Activated CD8-positive, alpha-beta T cell treated with anti-CD3 and anti-CD28 coated beads, Interleukin-2, amount 10 ng/mL, durations not matched to agents 7 days and 5 days (primary cell): ENCODE data around the gene SERP2. TPM values are rescaled to one million over a fixed set of nuclear protein-coding genes. Genes with fewer than 3 reads are reported as not detected.

Experiments
- ATAC-seq: fragments of 150-1000 bp; cut with Tn5 transposase; one replicate; pipeline ENCODE4 v1.10.0; 2021; ENCODE audit warnings: moderate library complexity
- CTCF ChIA-PET: fragments of 350-600 bp; sonication (Branson Sonifier 250); formaldehyde crosslinking; loops from one replicate; lab custom pipeline; 2021; ENCODE audit warnings: antibody characterized with exemption; lab: Charles Lee
- POLR2A ChIA-PET: fragments of 350-600 bp; sonication (Branson Sonifier 250); formaldehyde crosslinking; loops from one replicate; lab custom pipeline; 2021; ENCODE audit warnings: antibody characterized with exemption; lab: Charles Lee
- DNase-seq: peaks from one replicate; pipeline ENCODE4 v3.0.0-alpha.2; 2020
- H3K27ac Mint-ChIP-seq: one replicate; pipeline ENCODE4 v1.8.0; 2021; ENCODE audit warnings: mild to moderate bottlenecking, mixed read lengths
- H3K27me3 Mint-ChIP-seq: one replicate; pipeline ENCODE4 v1.8.0; 2021; ENCODE audit warnings: low read depth, mixed read lengths
- H3K36me3 Mint-ChIP-seq: one replicate; pipeline ENCODE4 v1.8.0; 2021; ENCODE audit warnings: low read depth, mixed read lengths
- H3K4me1 Mint-ChIP-seq: one replicate; pipeline ENCODE4 v1.8.0; 2021; ENCODE audit warnings: low read depth, mixed read lengths
- H3K4me3 Mint-ChIP-seq: one replicate; pipeline ENCODE4 v1.8.0; 2021; ENCODE audit warnings: mild to moderate bottlenecking, mixed read lengths
- H3K9me3 Mint-ChIP-seq: one replicate; pipeline ENCODE4 v1.8.0; 2022; ENCODE audit warnings: mixed read lengths; ENCODE audit not compliant: insufficient read depth
- total RNA-seq, 2 experiments: library from RNA; stranded (reverse); gene quantifications; one replicate each; pipeline ENCODE4 v1.2.3, GENCODE V29; 2021

SERP2 gene
- total RNA-seq, 2 experiments from 2014 or later: 0.31 to 0.50 TPM

DNA sequence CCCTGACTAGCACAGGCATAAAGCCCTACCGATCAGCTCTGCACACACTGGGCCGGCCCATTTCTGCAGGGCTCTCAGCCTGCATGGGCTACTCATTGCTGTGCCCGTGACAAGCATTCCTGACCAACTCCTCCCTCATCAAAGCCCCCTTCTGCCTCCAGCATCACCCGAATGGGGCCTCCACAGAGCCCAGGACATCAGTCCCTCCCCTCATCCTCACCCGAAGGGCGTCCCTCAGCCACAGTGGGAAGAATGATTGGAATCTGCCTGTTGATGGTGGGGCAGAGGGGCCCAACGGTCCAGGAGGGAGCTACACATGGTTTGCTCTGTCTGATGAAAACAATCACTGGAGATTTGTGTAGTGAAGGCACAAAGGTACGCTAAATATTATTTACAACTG is 43.8 kb downstream of the SERP2 start:
- POLR2A ChIA-PET: no interaction called here
- no peak overlapping the region for H3K27ac Mint-ChIP-seq
- H3K36me3 Mint-ChIP-seq: no peaks in the 10 kb centered on the region
- H3K27me3 Mint-ChIP-seq: peaks cover 8% of the 10 kb centered on the region
- CTCF ChIA-PET: no interaction called here
- DNase-seq: no peak
- H3K9me3 Mint-ChIP-seq: no peaks in the 10 kb centered on the region
- no peak overlapping the region for H3K4me3 Mint-ChIP-seq
- no peak for ATAC-seq
- H3K4me1 Mint-ChIP-seq: no peaks in the 10 kb centered on the region

DNA sequence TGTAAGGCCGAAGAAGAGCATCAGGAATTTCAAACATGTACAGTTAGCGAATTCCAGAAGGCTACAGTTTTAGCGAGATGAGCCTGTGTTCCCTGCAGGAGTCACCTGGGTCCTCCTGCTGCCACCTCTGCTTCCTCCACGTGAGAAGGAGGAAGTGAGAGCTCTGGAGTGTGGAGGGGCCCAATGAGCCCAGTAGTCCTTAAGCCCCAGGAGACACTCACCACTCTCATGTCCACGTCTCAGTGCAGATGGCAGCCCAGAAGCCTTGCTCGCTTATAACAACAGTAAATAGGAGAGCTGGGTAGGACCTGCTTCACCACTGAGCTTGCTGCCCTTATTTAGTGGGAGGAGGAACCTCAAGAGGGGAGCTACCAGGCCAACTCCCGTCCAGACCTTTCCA is 44.3 kb downstream of the SERP2 start:
- H3K4me3 Mint-ChIP-seq: no peak overlapping the region
- H3K4me1 Mint-ChIP-seq: no peaks in the 10 kb centered on the region
- DNase-seq (no peak), ATAC-seq (no peak)
- no peaks in the 10 kb centered on the region for H3K9me3 Mint-ChIP-seq
- H3K27me3 Mint-ChIP-seq: peaks cover 11% of the 10 kb centered on the region
- no peak overlapping the region for H3K27ac Mint-ChIP-seq
- no peaks in the 10 kb centered on the region for H3K36me3 Mint-ChIP-seq
- ChIA-PET CTCF (no interaction called here), POLR2A (no interaction called here)

DNA sequence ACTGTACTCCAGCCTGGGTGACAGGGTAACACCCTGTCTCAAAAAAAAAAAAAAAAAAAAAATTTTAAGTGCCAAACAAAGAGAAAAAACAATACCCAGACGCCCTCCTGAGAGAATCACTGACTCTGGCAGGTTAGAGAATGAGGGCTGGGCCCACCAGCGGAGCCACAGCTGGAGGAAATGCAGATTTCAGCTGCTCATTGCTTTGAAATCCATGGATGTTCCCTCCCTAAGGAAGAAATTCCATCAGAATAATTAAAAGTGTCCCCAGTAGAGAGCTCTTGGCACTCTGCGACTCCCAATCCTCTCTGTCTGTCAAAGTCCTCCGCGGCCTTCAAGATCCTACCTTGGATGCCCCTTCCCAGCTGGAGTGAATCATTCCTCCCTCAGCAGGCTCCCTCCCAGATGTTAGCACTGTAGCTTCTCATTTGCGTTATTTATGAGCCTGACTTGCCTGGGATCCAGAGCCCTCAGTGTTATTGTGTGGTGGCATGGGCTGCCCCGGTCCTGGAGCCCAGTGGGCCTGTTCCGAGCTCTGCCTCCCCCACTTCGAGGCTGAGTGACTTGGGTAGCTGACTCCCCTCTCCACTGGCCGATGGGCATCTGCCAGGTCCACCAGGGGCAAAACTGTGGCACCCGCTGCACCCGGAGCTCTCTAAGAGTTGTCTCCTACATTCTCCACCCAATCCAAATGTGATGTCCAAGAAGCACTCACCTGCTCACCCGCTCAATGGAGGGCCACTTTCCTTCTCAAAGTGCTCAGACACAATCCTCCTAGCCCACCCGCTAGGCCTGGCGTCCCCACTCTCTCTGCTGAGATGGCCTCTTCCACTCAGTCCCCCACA is 47.0 kb downstream of the SERP2 start:
- Mint-ChIP-seq H3K27ac (no peak overlapping the region), H3K4me3 (no peak overlapping the region), H3K4me1 (no peaks in the 10 kb centered on the region), H3K36me3 (no peaks in the 10 kb centered on the region), H3K9me3 (no peaks in the 10 kb centered on the region), H3K27me3 (peaks cover 14% of the 10 kb centered on the region)
- ATAC-seq (no peak), DNase-seq (no peak)
- POLR2A ChIA-PET: no interaction called here
- CTCF ChIA-PET: no interaction called here

DNA sequence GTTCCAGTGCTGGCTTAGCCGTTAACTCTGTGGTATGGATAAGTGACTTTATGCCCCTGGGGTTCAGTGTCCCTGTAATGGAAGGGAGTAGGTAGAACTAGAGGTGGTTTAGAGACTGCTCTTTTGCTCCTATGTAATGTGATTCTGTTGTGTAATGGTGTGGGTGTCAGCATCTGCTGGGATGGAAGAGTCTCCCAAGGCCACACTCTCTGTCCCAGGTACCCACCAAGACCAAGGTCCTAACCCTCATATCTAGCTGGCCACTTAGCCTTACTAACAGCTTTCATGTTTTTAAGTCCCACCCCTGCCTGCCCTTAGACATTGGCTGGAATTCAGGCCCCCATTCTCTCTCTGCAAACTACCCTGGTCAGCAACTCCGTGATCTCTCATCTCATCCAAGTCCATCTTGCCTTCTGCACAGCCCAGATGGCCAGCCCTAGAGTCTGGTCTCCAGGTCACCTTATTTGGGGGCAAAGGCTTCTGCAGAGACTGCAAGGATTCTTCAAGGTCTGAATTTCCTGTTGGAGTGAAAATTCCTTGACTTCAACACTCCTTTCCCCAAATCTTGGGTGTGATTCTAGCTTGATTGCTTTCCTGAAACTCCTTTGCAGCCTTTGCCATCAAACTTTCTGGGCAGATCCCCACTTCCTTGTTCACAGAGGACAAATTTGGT is 48.4 kb downstream of the SERP2 start:
- Mint-ChIP-seq H3K4me1 (no peaks in the 10 kb centered on the region), H3K27me3 (peaks cover 14% of the 10 kb centered on the region), H3K27ac (no peak overlapping the region), H3K36me3 (no peaks in the 10 kb centered on the region), H3K4me3 (no peak overlapping the region), H3K9me3 (no peaks in the 10 kb centered on the region)
- ChIA-PET CTCF (interaction anchor here (1.8 kb wide), 1 partner anchor 514 kb away, joined by 6 read pairs; no protein-coding TSS in a partner anchor), POLR2A (no interaction called here)
- ATAC-seq: no peak
- no peak for DNase-seq

DNA sequence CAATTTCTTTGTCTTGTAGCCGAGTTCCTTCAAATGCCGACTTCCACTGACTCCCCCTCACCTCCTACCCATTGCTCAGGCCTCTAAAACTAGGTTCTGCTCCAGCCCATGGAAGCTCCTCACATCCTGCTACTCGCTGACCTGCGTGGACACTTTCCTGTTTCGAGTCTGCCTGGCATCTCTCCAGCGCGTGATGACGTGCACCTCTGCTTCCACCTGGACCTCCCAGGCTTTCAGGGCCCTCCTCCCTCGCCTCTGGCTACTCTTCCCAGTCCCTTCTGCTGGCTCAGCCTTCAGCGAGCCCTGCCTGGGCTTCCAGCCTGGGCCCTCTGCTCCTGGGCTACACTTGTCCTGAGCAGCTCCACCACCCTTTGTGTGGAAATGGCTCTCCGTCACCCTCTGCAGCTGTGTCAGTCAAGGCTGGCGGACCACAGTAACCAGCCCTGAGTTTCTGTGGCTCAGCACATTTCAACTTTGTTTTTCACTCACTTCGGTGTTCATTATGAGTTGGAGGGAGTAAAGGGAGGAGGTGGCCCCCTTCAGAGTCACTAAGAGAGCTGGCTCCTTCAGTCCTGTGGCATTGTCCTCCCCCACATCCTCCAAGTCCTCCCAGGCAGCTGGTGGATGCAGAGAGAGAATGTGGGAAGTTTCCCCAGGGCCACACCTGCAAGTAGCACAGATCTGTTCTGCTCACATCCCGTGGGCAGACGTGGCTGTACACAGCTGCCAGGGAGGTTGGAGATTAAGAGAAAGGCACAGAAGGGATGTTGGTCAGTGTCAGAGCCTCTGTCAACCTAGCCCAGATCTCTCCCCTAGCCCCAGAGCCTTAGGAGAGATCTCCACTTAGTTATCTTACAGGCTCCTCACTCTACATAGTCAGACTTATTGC is 49.4 kb downstream of the SERP2 start:
- CTCF ChIA-PET: interaction anchor here (1.8 kb wide), 1 partner anchor 515 kb away, joined by 6 read pairs; no protein-coding TSS in a partner anchor
- peaks cover 14% of the 10 kb centered on the region for H3K27me3 Mint-ChIP-seq
- POLR2A ChIA-PET: no interaction called here
- ATAC-seq: no peak
- no peak for DNase-seq
- H3K9me3 Mint-ChIP-seq: no peaks in the 10 kb centered on the region
- no peaks in the 10 kb centered on the region for H3K4me1 Mint-ChIP-seq
- no peaks in the 10 kb centered on the region for H3K36me3 Mint-ChIP-seq
- H3K4me3 Mint-ChIP-seq: no peak overlapping the region
- H3K27ac Mint-ChIP-seq: no peak overlapping the region

DNA sequence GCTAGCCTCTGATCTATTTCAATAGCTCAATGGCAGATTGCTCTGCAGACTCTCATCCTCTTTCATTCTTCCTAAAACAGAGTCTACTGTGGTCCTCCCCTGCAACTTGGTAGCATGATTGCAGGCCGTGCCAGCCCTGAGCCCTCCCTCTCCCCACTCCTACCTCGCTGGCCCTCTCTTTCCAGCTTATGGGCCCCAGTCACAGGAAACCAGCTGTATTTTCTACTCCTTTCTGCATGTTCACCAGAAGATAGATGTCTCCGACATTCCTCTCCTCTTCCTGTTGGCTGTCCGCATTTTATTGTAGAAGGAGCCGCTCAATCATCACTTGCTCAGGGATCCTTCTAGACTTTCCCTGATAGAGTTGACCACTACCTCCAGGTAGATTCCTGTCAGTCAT is 50.2 kb downstream of the SERP2 start:
- no peaks in the 10 kb centered on the region for H3K4me1 Mint-ChIP-seq
- no peaks in the 10 kb centered on the region for H3K36me3 Mint-ChIP-seq
- no peak overlapping the region for H3K27ac Mint-ChIP-seq
- H3K27me3 Mint-ChIP-seq: peaks cover 19% of the 10 kb centered on the region
- H3K4me3 Mint-ChIP-seq: no peak overlapping the region
- no peaks in the 10 kb centered on the region for H3K9me3 Mint-ChIP-seq
- no peak for ATAC-seq
- ChIA-PET POLR2A (no interaction called here), CTCF (interaction anchor here (1.8 kb wide), 1 partner anchor 516 kb away, joined by 6 read pairs; no protein-coding TSS in a partner anchor)
- no peak for DNase-seq

DNA sequence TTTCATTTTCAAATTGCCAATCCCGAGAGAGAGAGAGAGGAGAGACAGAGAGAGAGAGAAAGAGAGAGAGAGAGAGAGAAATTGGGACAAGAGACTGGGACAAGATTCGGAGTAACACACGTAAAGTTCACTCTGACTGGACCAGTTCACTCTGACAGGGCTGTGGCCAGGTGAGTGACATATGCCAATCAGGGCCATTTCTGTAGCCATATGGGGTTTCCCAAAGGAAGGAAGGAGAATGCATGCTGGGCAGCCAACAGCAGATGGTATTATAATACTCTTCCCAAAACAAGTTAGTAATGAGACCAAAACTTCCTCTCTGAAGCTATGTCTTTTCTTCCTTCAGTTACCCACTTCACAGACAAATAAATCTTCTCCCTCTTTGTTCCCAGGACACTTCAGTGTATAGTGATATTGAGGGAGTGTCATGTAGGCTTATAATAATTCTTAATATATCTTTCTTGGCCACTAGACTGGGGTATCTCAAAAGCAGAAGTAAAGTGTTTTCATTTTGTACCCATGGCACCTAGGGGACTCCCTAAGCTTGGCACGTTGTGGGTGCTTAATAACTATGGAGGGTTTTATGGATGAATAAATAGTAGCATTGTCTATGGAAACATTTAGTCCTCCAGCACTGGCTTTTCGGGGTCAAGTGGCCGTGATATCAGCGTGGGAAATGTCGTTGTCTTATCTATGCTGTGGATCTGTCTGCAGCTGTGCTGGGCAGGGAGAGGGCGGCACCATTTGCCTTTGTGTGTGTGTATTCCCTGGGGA is 51.6 kb downstream of the SERP2 start:
- peaks cover 19% of the 10 kb centered on the region for H3K27me3 Mint-ChIP-seq
- no peak for ATAC-seq
- H3K27ac Mint-ChIP-seq: no peak overlapping the region

DNA sequence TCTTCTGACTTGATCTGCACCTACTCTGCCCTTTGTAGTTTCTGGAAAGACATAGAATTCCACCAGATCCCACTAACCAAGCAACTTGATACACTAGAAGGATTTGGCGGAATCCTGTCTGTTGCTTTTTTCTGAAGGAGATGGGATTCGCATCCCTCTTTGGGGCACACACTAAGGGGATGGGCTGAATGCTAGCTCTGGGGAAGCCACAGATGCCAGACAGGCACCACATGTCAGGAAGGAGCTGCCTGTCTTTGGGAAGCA is 52.1 kb downstream of the SERP2 start:
- Mint-ChIP-seq H3K4me1 (no peaks in the 10 kb centered on the region), H3K36me3 (no peaks in the 10 kb centered on the region), H3K27ac (no peak overlapping the region), H3K27me3 (peaks cover 19% of the 10 kb centered on the region), H3K9me3 (no peaks in the 10 kb centered on the region), H3K4me3 (no peak overlapping the region)
- ATAC-seq (no peak), DNase-seq (no peak)
- ChIA-PET POLR2A (interaction anchor here (1.3 kb wide), 1 partner anchor 10 kb away, joined by 3 read pairs; no protein-coding TSS in a partner anchor), CTCF (no interaction called here)

More for the DNA sequence above, 51.6 kb downstream of the SERP2 start:
- CTCF ChIA-PET: no interaction called here
- POLR2A ChIA-PET: interaction anchor here (1.3 kb wide), 1 partner anchor 9 kb away, joined by 3 read pairs; no protein-coding TSS in a partner anchor
- Mint-ChIP-seq H3K9me3 (no peaks in the 10 kb centered on the region), H3K4me1 (no peaks in the 10 kb centered on the region), H3K36me3 (no peaks in the 10 kb centered on the region), H3K4me3 (no peak overlapping the region)
- DNase-seq: no peak

DNA sequence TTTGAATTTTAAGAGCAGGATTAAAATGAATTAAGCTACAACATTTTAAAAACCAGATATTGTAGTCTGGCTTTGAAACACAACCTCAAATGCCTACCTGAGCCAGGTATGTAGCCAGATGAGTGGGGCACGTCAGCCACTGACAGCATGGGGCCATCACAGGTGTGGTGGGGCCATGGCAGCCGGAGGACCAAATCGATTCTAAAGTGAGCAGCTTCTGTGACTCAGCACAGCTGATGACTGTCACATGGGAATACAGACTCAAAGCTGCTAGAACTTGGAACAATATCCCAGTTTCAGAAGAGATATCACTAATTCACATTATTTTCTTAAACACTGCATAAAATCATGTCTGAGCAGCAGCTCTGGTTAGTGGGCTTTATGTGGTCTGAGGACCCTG is 52.8 kb downstream of the SERP2 start:
- H3K9me3 Mint-ChIP-seq: no peaks in the 10 kb centered on the region
- CTCF ChIA-PET: no interaction called here
- no peaks in the 10 kb centered on the region for H3K4me1 Mint-ChIP-seq
- ATAC-seq (no peak), DNase-seq (no peak)
- POLR2A ChIA-PET: no interaction called here
- peaks cover 17% of the 10 kb centered on the region for H3K27me3 Mint-ChIP-seq
- H3K36me3 Mint-ChIP-seq: no peaks in the 10 kb centered on the region
- H3K4me3 Mint-ChIP-seq: no peak overlapping the region
- H3K27ac Mint-ChIP-seq: no peak overlapping the region

DNA sequence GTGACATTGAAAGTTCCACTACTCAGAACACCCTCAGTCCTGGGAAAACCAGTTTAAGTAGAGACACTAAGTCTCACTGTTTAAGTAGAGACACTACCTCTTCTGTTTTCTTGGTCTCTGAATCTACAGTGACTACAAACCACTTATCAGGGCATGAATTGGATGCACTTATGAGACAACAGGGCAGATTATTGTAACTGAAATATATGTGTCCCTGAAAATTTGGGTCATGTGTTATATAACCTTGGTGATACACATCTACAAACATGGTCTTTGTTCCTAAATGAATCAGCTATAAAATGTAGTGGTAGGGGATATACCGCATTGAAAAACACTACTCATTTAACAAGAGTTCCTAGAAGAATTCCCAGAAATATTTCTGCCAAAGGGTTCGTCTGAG is 55.7 kb downstream of the SERP2 start:
- no peak overlapping the region for H3K27ac Mint-ChIP-seq
- CTCF ChIA-PET: no interaction called here
- no peak for DNase-seq
- POLR2A ChIA-PET: no interaction called here
- no peak overlapping the region for H3K4me3 Mint-ChIP-seq
- H3K4me1 Mint-ChIP-seq: no peaks in the 10 kb centered on the region
- peaks cover 5% of the 10 kb centered on the region for H3K27me3 Mint-ChIP-seq
- ATAC-seq: no peak
- H3K9me3 Mint-ChIP-seq: no peaks in the 10 kb centered on the region
- H3K36me3 Mint-ChIP-seq: no peaks in the 10 kb centered on the region

DNA sequence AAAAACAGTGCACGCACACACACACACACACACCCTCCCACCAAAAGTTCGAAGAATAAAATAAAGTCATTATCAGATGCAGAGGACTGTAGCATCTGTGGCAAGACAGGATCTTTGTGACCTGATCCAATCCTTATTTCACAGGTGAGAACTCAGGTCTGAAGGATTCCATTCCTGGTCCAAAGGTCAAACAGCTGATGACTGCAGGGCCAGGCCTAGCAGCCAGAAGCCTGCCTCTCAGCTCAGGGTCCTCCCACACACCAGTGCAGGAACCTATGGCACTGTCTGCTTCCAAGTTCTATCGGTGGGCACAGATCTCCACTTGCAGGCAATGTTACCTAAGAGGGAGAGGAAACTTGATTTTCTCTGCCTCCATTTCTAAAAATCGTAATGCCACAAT is 57.5 kb downstream of the SERP2 start:
- DNase-seq (no peak), ATAC-seq (no peak)
- Mint-ChIP-seq H3K27me3 (peaks cover 14% of the 10 kb centered on the region), H3K4me1 (peaks cover 17% of the 10 kb centered on the region), H3K36me3 (no peaks in the 10 kb centered on the region), H3K4me3 (no peak overlapping the region), H3K9me3 (no peaks in the 10 kb centered on the region), H3K27ac (no peak overlapping the region)
- ChIA-PET POLR2A (no interaction called here), CTCF (no interaction called here)
